ENCODE results near the gene ASB12.
"Not testable (repeated sequence)": the region's sequence is repeated elsewhere in the genome, so short reads cannot be mapped to it uniquely, and the experiment has no call there.

Gene ASB12

GRCh38 chrX:64230123-64230970 is at the start of gene ASB12:
ASB12 (minus strand) TSS chrX:64230607; CDS start chrX:64225650, 4,957 bp downstream.
- no peak within 1 kb of the TSS for H3K4me3 ChIP-seq (ENCODE audit: low read depth, low read length)
- in situ Hi-C loops (cut with HindIII; ENCODE audit: low sequenced_read_pairs) = no loop called here
- TF ChIP-seq CTCF (IDR thresholded peaks at IDR 0.05; ENCODE audit: low read depth, low read length) = no peak
- no peak for DNase-seq (ENCODE audit: low read depth, low spot score)

GRCh38 chrX:64265265-64265664 is 34.9 kb upstream of the ASB12 start:
- no peak for TF ChIP-seq CTCF (IDR thresholded peaks at IDR 0.05; ENCODE audit: low read depth, low read length)
- no peak overlapping the region for H3K4me3 ChIP-seq (ENCODE audit: low read depth, low read length)
- DNase-seq (ENCODE audit: low read depth, low spot score) = no peak
- in situ Hi-C loops (cut with HindIII; ENCODE audit: low sequenced_read_pairs) = no loop called here

GRCh38 chrX:64229154-64229553 is 1.3 kb downstream of the ASB12 start:
- H3K4me3 ChIP-seq (ENCODE audit: low read depth, low read length) = no peak overlapping the region
- TF ChIP-seq CTCF (IDR thresholded peaks at IDR 0.05; ENCODE audit: low read depth, low read length) = no peak
- no peak for DNase-seq (ENCODE audit: low read depth, low spot score)
- in situ Hi-C loops (cut with HindIII; ENCODE audit: low sequenced_read_pairs) = no loop called here

GRCh38 chrX:64218023-64218422 is 12.4 kb downstream of the ASB12 start:
- TF ChIP-seq CTCF (IDR thresholded peaks at IDR 0.05; ENCODE audit: low read depth, low read length) = no peak
- DNase-seq (ENCODE audit: low read depth, low spot score) = no peak
- in situ Hi-C loops (cut with HindIII; ENCODE audit: low sequenced_read_pairs) = no loop called here
- H3K4me3 ChIP-seq (ENCODE audit: low read depth, low read length) = no peak overlapping the region

- H3K4me3 ChIP-seq (ENCODE audit: low read depth, low read length); DNase-seq (ENCODE audit: low read depth, low spot score); in situ Hi-C loops (cut with HindIII; ENCODE audit: low sequenced_read_pairs): not testable (repeated sequence)
These were observed 16.4 kb downstream of the ASB12 start for GRCh38 chrX:64213989-64214388.

GRCh38 chrX:64206556-64207162 is 23.7 kb downstream of the ASB12 start:
- peak overlapping the region; percentile 50 for H3K4me3 ChIP-seq (ENCODE audit: low read depth, low read length)
- in situ Hi-C loops (cut with HindIII; ENCODE audit: low sequenced_read_pairs) = no loop called here
- no peak for DNase-seq (ENCODE audit: low read depth, low spot score)
- TF ChIP-seq CTCF (IDR thresholded peaks at IDR 0.05; ENCODE audit: low read depth, low read length) = no peak

All from astrocyte of the spinal cord (primary cell).